T-helper 1 cell (primary cell): Measurements from ENCODE around the gene EPN1.
A peak's percentile ranks its signal among the peaks of the same experiment; 100 is the strongest.
"Not testable (repeated sequence)": the region's sequence is repeated elsewhere in the genome, so short reads cannot be mapped to it uniquely, and the experiment has no call there.

Experiments
- DNase-seq, 5 donors: peaks; one replicate each; pipeline ENCODE4 v3.0.0-alpha.2; 2012 to 2020

EPN1 gene

DNA sequence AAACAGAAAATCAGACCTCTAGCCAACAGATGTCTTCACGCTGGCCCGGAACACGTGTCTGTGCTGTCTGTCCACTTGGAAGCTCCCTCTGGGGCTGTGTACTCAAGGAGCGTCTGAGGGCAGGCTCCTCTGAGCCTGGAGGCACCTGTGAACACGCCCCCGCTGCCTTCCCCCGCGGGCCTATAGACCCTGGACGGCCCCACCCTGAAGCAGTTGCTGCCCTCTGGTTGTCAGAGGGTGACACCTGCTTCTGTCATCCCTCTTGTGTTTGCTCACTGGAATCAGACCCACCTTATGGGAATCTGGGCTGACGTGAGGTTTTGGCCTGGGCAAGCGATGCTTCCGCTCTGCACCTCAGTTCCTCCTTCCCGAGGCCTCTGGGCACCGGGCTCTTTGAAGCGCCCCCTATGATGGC is 19.2 kb downstream of the EPN1 start:
- no peak for DNase-seq

DNA sequence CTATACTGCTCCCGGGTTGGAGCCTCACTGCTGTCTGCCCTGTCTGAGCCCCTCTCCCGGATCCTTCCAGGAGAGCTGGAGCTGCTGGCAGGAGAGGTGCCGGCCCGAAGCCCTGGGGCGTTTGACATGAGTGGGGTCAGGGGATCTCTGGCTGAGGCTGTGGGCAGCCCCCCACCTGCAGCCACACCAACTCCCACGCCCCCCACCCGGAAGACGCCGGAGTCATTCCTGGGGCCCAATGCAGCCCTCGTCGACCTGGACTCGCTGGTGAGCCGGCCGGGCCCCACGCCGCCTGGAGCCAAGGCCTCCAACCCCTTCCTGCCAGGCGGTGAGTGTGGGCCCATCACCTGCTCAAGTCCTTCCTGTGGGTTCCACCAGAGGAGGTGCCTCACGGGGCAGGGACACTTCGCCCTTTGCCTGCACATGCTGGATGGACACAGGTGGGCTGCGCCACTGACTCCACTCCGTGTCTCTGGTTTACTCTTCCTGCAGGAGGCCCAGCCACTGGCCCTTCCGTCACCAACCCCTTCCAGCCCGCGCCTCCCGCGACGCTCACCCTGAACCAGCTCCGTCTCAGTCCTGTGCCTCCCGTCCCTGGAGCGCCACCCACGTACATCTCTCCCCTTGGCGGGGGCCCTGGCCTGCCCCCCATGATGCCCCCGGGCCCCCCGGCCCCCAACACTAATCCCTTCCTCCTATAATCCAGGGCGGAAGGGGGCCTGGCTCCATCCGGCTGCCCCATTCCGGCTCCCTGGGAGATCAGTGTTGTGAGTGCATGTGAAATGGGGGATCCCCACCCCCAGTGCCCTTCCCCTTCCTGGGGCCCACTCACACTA is 19.8 kb downstream of the EPN1 start:
- no peak for DNase-seq

DNA sequence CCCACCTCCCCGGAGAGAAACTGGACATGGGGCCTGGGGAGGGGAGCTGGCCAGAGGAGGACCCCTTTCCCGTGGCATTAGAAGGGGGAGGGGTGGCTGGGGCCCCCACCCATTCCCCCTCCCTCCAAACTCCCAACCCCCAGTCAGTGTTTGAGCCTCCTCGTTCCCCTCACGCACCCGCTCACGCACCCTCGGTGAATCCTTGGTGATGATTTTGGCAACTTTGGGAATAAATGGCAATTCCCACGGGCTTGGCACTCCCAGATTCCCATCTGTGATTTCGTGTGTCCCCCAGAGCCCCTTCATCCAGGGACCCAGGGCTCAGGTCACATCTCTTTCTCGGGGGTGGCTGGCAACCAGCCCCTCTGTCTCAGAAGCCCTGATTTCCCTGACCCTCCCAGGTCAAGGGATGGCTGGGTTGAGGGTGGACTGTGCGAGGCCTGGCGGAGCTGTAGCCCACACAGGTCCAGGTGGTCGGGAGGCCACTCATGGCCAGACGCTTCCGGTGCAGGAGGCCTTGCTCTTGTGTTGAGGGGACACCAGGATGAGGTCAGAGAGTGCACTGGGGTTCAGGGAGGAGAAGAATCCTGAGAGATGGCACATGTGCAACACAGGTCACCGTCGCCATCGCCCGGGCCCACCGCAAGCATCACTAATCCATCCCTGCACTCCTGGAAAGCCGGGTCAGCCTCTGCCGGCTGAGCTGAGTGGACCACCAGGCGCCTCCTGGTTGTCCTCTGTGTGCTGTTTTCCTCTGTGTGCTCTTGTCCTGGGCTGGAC is 20.7 kb downstream of the EPN1 start:
- DNase-seq = no peak

DNA sequence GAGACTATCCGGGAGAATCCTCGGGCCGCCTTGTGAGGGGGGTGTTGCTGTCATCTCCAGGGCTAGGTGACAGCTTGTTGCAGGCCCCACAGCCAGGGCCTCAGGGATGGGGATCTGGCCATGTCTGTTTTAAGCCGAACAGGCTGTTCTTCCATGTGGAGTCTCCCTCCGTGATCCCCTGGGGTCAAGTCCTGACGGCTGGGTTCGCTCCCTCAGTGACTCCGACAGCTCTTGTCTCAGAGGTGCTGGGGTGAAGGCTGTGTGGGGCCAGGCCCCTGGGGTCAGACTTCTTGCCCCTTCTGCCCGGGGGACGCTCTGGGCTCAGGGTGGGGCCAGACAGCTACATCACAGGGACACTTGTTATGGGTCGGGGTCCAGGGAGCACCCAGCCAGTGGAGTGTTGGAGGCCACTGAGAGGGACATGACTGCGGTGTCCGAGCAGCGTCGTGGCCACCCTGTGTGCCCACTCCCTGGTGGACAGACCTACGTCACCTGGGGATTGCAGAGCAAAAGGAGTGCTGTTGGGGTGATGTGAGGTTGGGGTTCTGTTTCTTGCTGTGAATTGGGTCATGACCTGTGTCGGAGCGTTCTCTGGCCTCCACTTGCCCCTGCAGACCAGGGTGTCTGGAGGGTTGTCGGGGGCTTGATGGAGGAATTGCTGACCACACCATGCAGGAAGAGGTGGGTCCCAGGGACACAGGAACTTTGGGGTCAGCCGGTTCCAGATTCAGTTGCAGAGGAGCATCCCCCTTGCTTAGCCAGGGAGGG is 21.5 kb downstream of the EPN1 start:
- no peak for DNase-seq

DNA sequence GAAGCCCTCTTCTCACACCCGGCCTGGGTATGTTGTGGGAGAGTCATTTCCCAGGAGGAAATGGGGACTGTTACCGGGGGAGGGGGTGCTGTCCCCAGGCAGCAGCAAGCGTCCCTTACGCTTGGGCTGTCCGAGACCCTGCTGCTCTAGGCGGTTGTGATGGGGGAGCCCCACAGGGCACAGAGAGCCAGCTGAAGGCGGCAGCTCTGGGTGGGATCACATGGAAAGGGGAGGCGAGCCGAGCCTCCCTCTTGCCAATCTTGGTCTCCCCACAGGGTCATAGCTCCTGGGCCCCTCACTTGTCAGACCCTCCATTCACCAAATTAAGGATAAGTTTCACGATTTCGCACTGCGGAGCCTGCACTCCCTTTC is 22.0 kb downstream of the EPN1 start:
- DNase-seq = no peak

DNA sequence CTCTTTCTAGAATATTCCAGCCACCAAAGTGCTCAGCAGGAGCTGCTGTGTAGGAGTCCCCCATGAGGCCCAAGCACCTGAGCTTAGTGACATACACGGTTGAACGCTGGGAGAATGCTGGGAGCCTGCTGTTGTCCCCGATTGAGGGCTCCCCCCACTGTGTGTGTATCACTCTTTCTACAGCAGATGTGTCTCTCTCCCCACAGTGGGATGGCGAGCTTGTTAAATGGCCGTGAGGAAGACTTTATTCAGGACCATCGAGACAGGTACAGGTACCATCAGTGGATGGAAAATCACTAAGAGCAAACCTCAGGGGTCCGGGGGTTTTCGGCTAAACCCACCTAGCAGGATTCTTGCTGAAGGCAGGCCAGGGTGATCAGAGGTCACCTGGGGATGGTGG is 22.7 kb downstream of the EPN1 start:
- no peak for DNase-seq

DNA sequence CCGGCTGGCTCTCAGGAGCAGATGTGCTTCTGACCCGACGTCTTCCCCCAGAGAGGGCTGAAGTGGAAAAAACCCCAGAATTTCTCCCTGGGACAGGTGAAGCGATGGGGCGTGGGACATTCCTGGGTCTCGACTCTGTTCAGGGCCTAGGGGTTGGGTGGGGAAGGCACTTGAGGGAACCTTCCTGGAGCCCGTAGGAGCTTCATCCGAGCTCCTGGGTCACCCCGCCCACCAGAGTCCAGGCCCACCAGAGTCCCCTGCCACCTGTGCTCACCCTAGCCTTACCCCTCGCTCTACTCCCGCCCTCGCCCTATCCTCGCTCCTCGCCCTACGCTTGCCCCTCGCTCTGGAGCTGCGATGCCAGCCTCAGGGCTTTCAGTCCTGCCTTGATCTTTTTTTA is 23.2 kb downstream of the EPN1 start:
- no peak for DNase-seq

DNA sequence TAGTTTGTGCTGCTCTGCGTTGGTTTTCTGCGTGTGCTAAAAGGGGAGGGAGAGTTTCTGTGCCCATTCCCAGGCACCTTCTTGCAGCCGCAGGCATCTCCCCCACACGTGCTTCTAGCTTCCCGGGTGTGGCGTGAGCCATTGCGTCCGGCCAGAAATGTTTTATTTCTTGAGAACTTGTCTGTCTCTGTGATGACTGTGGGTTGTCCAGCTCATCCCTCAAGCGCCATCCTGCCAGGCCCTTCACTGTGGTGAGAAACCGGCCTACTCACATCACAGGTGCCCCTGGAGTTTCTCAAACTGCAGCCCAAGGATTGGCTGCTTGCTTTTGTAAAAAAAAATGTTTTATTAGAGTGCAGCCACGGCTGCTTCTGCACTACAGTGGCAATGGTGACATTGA is 24.2 kb downstream of the EPN1 start:
- no peak for DNase-seq

DNA sequence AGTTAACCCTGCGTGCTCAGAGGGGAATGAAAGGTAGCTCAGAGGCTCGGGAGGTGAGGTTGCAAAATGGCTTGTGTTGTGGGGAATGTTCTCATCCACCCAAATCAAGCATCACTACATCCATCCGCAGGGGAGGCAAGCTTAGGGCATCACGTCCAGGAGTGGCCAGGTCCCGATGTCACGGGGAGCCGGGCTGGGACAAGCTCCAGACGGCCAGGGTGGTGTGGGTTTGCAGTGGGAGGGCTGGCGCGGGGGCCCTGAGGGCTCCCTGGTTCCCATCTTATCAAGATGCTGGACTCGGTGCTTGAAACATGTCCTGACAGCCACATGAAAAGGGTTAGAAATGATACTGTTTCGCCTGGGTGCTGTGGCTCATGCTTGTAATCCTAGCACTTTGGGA is 25.8 kb downstream of the EPN1 start:
- DNase-seq = no peak

DNA sequence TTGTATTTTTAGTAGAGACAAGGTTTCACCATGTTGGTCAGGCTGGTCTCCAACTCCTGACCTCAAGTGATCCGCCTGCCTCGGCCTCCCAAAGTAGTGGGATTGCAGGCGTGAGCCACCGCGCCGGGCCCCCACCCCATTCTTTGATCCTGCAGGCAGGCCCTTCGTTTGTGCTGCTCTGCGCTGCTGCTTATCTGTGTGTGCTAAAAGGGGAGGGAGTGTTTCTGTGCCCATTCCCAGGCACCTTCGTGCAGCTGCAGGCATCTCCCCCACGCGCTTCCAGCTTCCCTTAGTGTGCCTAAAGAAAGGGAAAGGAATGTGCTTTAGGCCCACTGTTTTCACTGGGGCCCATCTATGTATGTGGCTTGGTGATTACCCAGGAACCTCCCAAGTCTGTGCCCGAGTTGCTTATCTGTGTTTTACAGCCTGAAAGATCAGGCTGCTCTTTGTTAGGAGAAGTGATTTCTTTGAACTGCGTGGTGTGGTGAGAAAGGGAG is 27.2 kb downstream of the EPN1 start:
- no peak for DNase-seq

DNA sequence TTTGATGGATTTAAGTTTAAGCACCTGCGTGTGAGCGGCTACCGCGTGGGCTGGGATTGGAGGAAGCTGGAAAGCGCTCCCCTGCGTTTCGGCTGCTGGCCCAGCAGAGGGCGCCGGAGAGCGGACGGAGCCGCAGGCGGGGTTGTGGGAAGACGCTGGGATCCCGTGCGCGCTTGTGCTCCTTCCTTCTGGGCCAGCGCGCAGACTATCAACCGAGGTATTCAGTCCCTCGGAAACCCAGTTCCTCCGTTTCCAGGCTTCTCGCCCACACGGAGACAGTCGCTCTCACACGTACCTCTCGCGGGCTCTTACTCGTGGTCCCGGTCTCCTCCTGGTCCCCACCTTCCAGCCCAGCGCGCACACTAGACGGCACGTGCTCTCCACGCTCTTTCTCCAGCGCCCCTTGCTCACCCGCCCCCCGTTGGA is 28.8 kb downstream of the EPN1 start:
- DNase-seq = peak in 1 of 5 donors; percentile 27

DNA sequence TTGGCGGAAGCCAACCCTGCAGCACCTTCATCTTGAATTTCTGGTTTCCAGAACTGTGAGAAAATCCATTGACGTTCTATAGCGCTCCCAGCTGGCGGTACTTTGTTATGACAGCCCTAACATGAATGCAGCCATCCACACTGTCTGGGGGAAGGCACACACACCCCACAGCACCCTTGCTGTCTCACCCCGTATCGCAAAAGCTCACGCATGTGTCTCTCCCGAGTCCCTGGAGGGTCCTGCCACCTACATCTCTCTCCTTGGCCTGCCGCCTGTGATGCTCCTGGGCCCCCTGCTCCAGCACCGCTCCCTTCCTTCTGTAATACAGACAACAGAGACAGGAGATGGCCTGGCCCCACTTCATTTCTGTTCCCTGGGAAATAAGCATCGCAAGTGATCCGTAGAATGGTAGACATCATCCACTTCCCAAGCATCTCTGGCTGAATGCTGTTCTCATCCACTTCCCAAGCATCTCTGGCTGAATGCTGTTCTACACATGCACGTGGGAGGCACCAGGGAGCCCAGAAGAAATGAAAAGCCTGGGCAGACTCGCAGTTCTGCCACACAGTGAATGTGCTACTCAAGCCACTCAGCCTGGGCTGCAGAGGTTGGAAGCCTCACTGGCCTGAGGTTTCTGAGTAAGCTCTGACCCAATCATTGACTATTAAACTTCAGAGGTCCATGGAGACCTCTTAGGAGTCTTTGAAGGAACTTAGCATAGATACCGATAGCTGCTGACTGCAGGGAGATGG is 29.6 kb downstream of the EPN1 start:
- no peak for DNase-seq

DNA sequence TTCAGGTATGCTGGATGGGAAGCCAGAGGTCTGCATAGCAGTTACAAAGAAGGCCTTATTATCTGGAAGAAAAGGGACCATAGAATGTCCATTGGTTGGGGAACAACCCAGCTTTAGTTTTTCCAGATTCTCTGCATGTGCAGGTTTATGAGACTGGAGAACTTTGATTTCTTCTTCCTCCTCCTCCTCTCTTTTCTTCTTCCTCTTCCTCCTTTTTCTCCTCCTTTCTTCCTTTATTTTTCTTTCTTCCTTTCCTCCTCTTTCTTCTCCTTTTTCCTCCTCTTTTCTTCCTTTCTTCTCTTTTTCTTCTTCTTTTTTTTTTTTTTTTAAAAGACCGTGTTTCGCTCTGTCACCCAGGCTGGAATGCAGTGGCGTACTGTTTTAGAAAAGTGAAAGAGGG is 30.9 kb downstream of the EPN1 start:
- no peak for DNase-seq

DNA sequence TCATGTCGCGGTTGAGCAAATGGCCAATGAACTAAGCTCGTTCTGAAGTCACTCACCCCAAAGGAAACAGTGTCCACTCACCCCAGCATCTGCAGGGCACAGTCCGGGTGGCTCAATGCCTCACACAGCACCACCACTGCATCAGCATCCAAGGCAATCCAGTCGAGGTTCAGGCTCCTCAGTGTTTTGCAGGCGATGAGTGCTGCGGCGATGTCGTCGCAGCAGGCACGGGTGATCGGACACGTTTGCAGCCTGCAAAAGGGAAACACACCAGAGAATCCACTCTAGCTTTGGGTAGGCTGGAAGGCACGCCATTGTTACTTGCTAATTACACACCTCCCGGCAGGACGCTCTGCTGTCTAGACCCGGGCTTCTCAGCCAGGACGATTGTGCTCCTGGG is 36.7 kb downstream of the EPN1 start:
- DNase-seq = no peak

DNA sequence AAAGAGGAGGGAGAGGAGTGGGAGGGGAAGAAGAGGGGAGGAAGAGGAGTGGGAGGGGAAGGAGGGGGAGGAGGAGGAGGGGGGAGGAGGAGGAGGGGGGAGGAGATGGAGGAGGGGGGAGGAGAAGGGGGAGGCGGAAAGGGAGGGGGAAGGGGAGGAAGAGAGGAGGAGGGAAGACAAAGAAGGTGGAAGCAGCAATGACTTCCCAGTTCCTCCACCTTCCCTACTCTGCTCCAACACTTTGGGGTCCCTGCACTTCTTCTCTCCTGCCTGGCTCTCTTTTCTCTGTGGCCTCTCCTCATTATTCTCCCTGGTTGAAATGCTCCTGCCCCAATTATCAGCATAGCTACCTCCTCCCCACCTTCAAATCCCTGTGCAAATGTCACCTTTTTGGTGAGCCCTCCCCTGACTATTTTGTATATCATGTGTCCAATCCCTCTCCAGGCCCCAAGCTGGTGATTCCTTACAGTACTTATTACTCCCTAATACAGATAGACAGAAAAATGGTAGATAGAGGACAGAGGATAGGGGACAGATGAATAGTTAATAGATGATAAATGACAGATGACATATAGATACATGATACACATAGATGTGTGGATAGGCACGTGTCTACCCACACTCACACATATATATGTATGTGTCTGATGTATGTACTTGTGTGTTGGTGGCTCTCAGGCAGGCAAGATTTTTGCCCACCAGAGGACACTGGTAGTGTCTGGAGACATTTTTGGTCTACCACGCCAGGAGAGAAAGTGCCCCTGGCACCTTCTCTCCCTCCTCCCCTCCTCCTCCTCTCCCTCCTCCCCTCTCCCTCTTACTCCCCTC is 38.0 kb downstream of the EPN1 start:
- DNase-seq = no peak

DNA sequence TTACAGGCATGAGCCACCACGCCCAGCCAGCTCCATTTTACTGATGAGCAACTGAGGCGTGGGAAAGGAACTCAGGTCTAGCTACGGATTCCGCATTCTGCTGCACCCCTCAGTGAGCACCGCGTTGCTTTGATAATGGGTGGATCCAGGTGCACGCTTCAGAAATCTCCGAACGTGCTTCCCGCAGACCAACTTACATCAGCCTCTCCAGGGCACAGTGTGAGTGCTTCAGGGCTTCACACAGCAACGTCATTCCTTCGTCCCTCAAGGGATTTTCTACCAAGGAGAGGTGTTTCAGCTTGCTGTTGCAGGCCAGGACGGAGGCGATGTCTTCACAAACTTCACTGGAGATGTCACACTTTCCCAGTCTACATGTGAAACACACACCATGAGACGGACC is 41.5 kb downstream of the EPN1 start:
- no peak for DNase-seq

DNA sequence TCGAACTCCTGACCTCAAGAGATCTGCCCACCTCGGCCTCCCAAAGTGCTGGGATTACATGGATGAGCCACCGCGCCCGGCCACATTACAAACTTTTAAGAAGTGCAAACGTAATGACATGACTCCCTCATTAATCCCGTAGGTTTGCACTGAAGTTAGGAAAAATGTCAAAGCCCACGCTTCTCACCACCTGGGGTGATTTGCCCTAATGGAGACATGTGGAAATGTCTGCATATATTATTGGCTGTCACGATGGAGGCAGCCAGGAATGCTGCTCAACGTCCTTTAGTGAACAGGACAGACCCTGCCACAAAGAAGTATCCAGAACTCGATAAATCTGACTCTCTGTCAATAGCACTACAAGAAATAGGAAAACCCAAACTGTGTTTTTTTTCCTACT is 42.2 kb downstream of the EPN1 start:
- no peak for DNase-seq

DNA sequence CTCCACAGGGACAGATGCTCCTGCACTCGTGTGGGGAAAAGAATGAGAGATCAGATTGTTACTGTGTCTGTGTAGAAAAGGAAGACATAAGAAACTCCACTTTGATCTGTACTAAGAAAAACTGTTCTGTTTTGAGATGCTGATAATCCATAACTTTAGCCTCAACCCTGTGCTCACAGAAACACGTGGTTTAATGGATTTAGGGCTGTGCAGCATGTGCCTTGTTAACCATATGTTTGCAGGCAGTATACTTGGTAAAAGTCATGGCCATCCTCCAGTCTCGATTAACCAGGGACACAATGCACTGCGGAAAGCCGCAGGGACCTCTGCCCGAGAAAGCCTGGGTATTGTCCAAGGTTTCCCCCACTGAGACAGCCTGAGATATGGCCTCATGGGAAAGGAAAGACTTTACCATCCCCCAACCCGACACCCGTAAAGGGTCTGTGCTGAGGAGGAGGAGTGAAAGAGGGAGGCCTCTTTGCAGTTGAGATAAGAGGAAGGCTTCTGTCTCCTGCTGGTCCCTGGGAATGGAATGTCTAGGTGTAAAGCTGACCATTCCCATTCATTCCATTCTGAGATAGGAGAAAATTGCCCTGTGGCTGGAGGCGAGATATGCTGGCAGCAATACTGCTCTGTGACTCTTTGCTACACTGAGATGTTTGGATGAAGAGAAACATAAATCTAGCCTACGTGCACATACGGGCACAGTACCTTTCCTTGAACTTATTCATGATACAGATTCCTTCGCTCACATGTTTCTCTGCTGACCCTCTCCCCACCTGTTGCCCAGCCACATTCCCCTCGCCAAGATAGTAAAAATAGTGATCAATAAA is 43.1 kb downstream of the EPN1 start:
- not testable (repeated sequence) for DNase-seq

DNA sequence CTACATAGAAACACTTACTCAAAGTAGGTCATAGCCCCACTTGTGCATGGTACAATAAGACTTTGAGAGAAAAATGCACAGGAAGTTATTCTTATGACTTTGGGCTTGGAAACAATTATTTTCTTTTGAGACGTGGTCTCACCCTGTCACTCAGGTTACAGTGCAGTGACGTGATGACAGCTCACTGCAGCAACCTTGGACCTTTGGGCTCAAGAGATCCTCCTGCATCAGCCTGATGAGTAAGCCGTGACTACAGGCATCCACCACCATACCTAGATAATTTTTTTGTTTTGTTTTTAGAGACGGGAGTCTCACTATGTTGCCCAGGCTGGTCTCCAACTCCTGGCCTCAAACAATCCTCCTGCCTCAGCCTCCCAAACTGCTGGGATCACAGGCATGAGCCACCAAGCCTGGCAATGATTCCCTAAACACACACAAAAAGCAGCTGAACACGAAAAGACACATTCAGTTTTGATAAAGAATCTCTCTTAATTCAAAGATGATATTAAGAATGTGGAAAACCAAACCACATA is 45.3 kb downstream of the EPN1 start:
- no peak for DNase-seq

DNA sequence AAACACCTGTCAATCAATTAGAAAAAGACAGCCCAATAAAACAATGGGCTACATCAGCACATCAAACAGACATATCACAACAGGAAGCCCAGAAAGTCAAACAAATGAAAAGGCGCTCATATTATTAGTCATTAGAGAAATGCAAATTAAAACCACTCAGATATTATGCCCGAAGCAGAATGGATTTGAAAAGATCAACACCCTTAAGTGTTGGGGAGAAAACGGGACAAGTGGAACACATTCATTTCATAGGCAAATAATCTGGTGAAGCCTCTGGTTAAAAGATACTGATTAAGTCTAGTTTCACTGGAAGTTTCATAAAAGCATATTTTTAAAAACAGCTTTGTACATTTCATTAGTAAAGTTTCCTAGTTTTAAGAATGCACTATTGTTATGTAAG is 45.8 kb downstream of the EPN1 start:
- DNase-seq = no peak
